ENCODE measurements around the gene EXOC1.

EXOC1 gene

DNA sequence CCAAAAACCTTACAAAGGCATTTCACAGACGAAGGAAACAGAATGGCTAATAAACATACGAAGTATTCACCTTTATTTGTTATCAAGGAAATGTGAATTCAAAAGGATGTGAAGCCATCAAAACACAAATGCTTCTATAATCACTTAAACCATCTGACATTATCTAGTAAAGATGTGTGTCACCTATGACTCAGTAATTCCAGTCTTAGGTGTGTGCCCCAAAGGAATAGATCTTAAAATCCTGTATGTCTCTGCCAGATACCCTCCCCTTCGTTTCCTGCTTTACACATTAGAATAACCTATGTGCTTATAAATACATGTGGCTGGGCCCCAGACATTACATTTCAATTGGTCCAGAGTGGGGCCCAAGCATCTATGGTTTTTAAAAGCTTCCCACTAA lies 53.5 kb downstream of the EXOC1 start:
- no peak for DNase-seq (ENCODE audit: low spot score)
- TF ChIP-seq, protein P1, sequence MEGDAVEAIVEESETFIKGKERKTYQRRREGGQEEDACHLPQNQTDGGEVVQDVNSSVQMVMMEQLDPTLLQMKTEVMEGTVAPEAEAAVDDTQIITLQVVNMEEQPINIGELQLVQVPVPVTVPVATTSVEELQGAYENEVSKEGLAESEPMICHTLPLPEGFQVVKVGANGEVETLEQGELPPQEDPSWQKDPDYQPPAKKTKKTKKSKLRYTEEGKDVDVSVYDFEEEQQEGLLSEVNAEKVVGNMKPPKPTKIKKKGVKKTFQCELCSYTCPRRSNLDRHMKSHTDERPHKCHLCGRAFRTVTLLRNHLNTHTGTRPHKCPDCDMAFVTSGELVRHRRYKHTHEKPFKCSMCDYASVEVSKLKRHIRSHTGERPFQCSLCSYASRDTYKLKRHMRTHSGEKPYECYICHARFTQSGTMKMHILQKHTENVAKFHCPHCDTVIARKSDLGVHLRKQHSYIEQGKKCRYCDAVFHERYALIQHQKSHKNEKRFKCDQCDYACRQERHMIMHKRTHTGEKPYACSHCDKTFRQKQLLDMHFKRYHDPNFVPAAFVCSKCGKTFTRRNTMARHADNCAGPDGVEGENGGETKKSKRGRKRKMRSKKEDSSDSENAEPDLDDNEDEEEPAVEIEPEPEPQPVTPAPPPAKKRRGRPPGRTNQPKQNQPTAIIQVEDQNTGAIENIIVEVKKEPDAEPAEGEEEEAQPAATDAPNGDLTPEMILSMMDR (IDR thresholded peaks at IDR 0.05; ENCODE audit: extremely low read depth, insufficient read depth, missing control alignments) = no peak

DNA sequence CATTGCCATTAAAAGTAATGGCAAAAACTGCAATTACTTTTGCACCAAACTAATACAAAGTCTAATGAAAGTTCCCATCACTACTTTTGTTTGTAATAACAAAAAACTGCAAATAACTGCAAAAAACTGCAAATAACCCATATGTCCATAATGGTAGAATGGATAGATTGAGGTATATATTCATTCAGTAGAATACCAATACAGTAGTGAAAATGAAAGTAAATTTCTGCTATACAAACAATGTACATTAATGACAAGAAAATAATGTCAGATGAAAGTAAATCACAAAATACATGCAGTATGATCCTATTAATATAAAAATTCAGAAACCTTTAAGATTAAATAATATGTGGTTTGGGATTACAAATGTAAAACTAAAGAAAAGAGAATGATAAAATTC lies 54.0 kb downstream of the EXOC1 start:
- in situ Hi-C loops (cut with MboI; ENCODE audit: low pct_unique_long_range_greater_than_20kb, low sequenced_read_pairs, unreplicated experiment) = no loop called here

More for the DNA sequence above, 53.5 kb downstream of the EXOC1 start:
- in situ Hi-C loops (cut with MboI; ENCODE audit: low pct_unique_long_range_greater_than_20kb, low sequenced_read_pairs, unreplicated experiment) = no loop called here

DNA sequence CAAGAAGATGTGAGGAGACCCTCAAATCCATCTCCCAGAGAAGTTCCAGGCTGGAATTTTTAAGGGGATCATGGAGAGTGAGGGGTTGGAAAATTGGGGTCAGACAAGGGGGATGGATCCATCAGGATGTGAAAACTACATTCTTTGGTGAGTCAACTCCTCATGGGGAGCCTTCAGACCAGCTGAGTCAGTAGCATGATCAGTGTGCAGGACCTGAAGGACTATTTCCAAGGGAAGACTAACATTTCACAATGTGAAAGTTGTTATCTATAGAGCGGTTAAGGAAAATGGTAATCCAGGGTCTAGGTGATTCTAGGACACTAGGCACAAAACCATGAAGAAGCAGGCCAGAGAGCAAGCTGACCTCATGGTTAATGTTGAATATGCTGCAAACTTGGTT lies 56.7 kb downstream of the EXOC1 start:
- in situ Hi-C loops (cut with MboI; ENCODE audit: low pct_unique_long_range_greater_than_20kb, low sequenced_read_pairs, unreplicated experiment) = no loop called here
- TF ChIP-seq, protein P1 (IDR thresholded peaks at IDR 0.05; ENCODE audit: extremely low read depth, insufficient read depth, missing control alignments) = no peak
- DNase-seq (ENCODE audit: low spot score) = no peak

More for the DNA sequence above, 54.0 kb downstream of the EXOC1 start:
- no peak for DNase-seq (ENCODE audit: low spot score)
- TF ChIP-seq, protein P1 (IDR thresholded peaks at IDR 0.05; ENCODE audit: extremely low read depth, insufficient read depth, missing control alignments) = no peak

DNA sequence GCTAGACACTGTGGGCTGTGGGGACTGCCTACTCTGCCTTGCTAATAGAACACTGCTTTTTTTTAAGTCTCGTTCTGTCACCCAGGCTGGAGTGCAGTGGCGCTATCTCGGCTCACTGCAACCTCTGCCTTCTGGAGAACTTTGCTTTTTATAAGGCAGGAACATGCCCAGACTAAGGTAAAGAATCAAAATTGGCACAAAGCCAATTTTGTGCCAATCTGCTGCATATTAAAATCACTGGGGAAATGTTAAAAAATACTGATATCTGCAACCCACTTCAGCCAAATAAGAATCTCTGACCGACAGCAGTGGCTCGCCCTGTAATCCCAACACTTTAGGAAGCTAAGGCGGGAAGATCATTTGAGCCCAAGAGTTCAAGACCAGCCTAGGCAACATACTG lies 58.8 kb downstream of the EXOC1 start:
- TF ChIP-seq, protein P1 (IDR thresholded peaks at IDR 0.05; ENCODE audit: extremely low read depth, insufficient read depth, missing control alignments) = no peak
- no peak for DNase-seq (ENCODE audit: low spot score)
- in situ Hi-C loops (cut with MboI; ENCODE audit: low pct_unique_long_range_greater_than_20kb, low sequenced_read_pairs, unreplicated experiment) = no loop called here

DNA sequence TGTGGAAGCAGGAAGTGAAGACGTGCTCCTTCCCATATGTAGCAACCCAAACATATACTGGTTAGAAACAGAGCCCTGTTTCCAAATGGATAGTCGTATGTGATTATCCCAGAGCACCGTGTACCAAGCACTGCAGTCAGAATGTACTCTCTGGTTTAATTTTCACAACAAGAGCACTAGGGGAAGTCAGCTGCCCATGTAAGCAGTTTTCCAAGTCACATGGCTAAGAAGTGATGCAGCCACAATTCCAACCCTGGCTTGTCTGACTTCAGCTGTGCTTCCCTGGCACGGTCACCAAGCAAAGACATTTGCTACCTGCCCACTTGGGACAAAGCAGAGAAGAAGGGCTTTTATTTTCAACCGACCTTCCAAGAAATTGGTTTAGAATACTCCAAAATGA lies 67.1 kb downstream of the EXOC1 start:
- no peak for DNase-seq (ENCODE audit: low spot score)
- TF ChIP-seq, protein P1 (IDR thresholded peaks at IDR 0.05; ENCODE audit: extremely low read depth, insufficient read depth, missing control alignments) = no peak
- in situ Hi-C loops (cut with MboI; ENCODE audit: low pct_unique_long_range_greater_than_20kb, low sequenced_read_pairs, unreplicated experiment) = no loop called here

DNA sequence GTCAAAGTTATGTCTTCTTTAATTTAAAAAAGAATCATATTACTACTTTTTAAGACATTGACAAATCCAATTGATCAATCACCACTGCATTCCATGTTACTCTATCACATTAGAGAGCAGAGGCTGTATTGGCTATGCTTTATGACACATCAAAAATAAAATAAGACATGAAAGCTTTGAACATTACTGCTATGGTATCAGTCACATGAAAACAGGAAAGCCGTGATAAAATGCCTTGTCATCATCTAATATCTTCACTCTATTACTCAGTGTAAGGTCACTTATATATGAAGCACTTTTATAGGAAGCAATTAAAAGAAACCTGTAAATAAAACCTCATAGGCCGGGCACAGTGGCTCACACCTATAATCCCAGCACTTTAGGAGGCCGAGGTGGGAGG lies 67.6 kb downstream of the EXOC1 start:
- in situ Hi-C loops (cut with MboI; ENCODE audit: low pct_unique_long_range_greater_than_20kb, low sequenced_read_pairs, unreplicated experiment) = no loop called here
- TF ChIP-seq, protein P1 (IDR thresholded peaks at IDR 0.05; ENCODE audit: extremely low read depth, insufficient read depth, missing control alignments) = no peak
- DNase-seq (ENCODE audit: low spot score) = no peak

DNA sequence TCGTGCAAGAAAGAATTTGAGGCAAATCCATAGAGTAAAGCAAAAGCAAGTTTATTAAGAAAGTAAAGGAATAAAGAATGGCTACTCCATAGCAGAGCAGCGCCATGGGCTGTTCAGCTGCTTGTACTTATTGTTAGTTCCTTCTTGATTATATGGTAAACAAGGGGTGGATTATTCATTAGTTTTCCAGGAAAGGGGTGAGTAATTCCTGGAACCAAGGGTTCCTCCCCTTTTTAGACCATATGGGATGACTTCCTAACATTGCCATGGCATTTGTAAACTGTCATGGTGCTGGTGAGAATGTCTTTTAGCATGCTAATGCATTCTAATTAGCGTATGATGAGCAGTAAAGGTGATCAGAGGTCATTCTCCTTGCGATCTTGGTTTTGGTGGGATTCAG lies 71.8 kb downstream of the EXOC1 start:
- DNase-seq (ENCODE audit: low spot score) = no peak
- TF ChIP-seq, protein P1 (IDR thresholded peaks at IDR 0.05; ENCODE audit: extremely low read depth, insufficient read depth, missing control alignments) = no peak
- in situ Hi-C loops (cut with MboI; ENCODE audit: low pct_unique_long_range_greater_than_20kb, low sequenced_read_pairs, unreplicated experiment) = no loop called here

All from GM13977 (cell line).